Tibial nerve (tissue), 4 donors: ENCODE data around the gene ALKBH7. TPM values are rescaled to one million over a fixed set of nuclear protein-coding genes. Genes with fewer than 3 reads are reported as not detected.

ENCODE experiments used
- DNase-seq, 2 donors: peaks; one replicate each; pipeline ENCODE4 v3.0.0-alpha.2; 2019; ENCODE audit warnings: low spot score in 2 of 2
- H3K27ac ChIP-seq, 4 donors: fragments of 200-600 bp; sonication (generic) in 3 of 4; one replicate each; pipeline ENCODE4 v1.5.1; 2017 to 2019; ENCODE audit warnings: mild to moderate bottlenecking in 1 of 4
- H3K27me3 ChIP-seq, 2 donors: fragments of 200-600 bp; sonication (generic) in 1 of 2; one replicate each; pipeline versions ENCODE4 v1.5.1 to v1.6.0; 2017 to 2019
- H3K36me3 ChIP-seq, 3 donors: fragments of 200-600 bp; sonication (generic); one replicate each; pipeline ENCODE4 v1.5.1; 2018 to 2019
- H3K4me1 ChIP-seq, 4 donors: fragments of 200-600 bp; sonication (generic) in 3 of 4; one replicate each; pipeline ENCODE4 v1.5.1; 2017 to 2019
- H3K4me3 ChIP-seq, 4 donors: fragments of 200-600 bp; sonication (generic) in 3 of 4; one replicate each; pipeline ENCODE4 v1.5.1; 2017 to 2019; ENCODE audit warnings: mild to moderate bottlenecking in 1 of 4, moderate library complexity in 1 of 4
- H3K9me3 ChIP-seq, 4 donors: fragments of 200-600 bp; sonication (generic) in 3 of 4; one replicate each; pipeline ENCODE4 v1.5.1; 2017 to 2019
- CTCF ChIP-seq, 5 experiments: fragments of 200-600 bp in 3 of 5; fragments of 450-650 bp in 2 of 5; sonication (generic) in 3 of 5; IDR thresholded peaks; one replicate each; pipeline ENCODE4 v1.5.1; 2016 to 2019; ENCODE audit warnings: antibody characterized with exemption in 5 of 5, mild to moderate bottlenecking in 3 of 5, moderate library complexity in 2 of 5
- EP300 ChIP-seq, 2 donors: sonication (generic); formaldehyde crosslinking; IDR thresholded peaks; one replicate each; pipeline ENCODE4 v1.6.1; 2017; ENCODE audit warnings: antibody characterized with exemption in 2 of 2, mild to moderate bottlenecking in 1 of 2
- POLR2A ChIP-seq, 2 donors: fragments of 450-650 bp; IDR thresholded peaks; one replicate each; pipeline ENCODE4 v1.6.1; 2017; ENCODE audit warnings: antibody characterized with exemption in 2 of 2, mild to moderate bottlenecking in 2 of 2, moderate library complexity in 2 of 2
- WGBS, 2 donors: methylation state at CpG; one replicate each; pipeline ENCODE4 v1.1.5; 2018; 5-methylcytosine and 5-hydroxymethylcytosine counted together
- total RNA-seq, 4 donors: library from RNA; depleted of rRNA; stranded (reverse); fragments of >200 nt; gene quantifications; one replicate each; pipeline ENCODE4 v1.1.0, GENCODE V29; 2016

ALKBH7 gene
- total RNA-seq, 4 donors from 2014 or later = 54.0 to 77.6 (median 70.4) TPM

- Histone ChIP-seq H3K27ac (peak overlapping the region; percentile 98 to 99 (median 99)), H3K9me3 (no peaks in the 10 kb centered on the region), H3K27me3 (no peaks in the 10 kb centered on the region), H3K4me1 (peaks cover 0 to 51% (median 15%) of the 10 kb centered on the region in 4 donors), H3K36me3 (peaks cover 0 to 38% (median 0%) of the 10 kb centered on the region in 3 donors), H3K4me3 (peak overlapping the region; percentile 68 to 95 (median 92))
- TF ChIP-seq CTCF (IDR thresholded peaks at IDR 0.05) = no peak
- no peak for TF ChIP-seq EP300 (IDR thresholded peaks at IDR 0.05)
- no peak for TF ChIP-seq POLR2A (IDR thresholded peaks at IDR 0.05)
- peak; percentile 98 to 99 for DNase-seq
- 1 to 2% methylated on average over 20 to 22 of the region's 53 CpGs for WGBS, 2 donors
These were observed 660 bp downstream of the ALKBH7 start for GRCh38 chr19:6373096-6373812.

- H3K36me3 ChIP-seq = peaks cover 0 to 38% (median 0%) of the 10 kb centered on the region in 3 donors
- H3K27ac ChIP-seq = peak overlapping the region; percentile 84 to 99 (median 98)
- peak overlapping the region; percentile 33 to 95 (median 92) for H3K4me3 ChIP-seq
- no peak for DNase-seq
- no peaks in the 10 kb centered on the region for H3K9me3 ChIP-seq
- H3K27me3 ChIP-seq = no peaks in the 10 kb centered on the region
- TF ChIP-seq CTCF (IDR thresholded peaks at IDR 0.05) (no peak), POLR2A (IDR thresholded peaks at IDR 0.05) (no peak), EP300 (IDR thresholded peaks at IDR 0.05) (no peak)
- H3K4me1 ChIP-seq = peaks cover 0 to 53% (median 15%) of the 10 kb centered on the region in 4 donors
- 12 to 15% methylated on average over 5 of the region's 5 CpGs for WGBS, 2 donors
These were observed 1.2 kb downstream of the ALKBH7 start for GRCh38 chr19:6373813-6374108.

GRCh38 chr19:6374161-6374709 lies 1.6 kb downstream of the ALKBH7 start:
- Histone ChIP-seq H3K36me3 (peaks cover 0 to 38% (median 0%) of the 10 kb centered on the region in 3 donors), H3K27ac (peak overlapping the region; percentile 84 to 99 (median 98)), H3K4me3 (peak overlapping the region in 2 of 4 donors; percentile 94 to 95), H3K27me3 (no peaks in the 10 kb centered on the region), H3K4me1 (peaks cover 0 to 53% (median 15%) of the 10 kb centered on the region in 4 donors), H3K9me3 (no peaks in the 10 kb centered on the region)
- no peak for TF ChIP-seq CTCF (IDR thresholded peaks at IDR 0.05)
- no peak for TF ChIP-seq EP300 (IDR thresholded peaks at IDR 0.05)
- 47% methylated on average over 26 to 29 of the region's 29 CpGs for WGBS, 2 donors
- no peak for DNase-seq

GRCh38 chr19:6374711-6375410 lies 2.3 kb downstream of the ALKBH7 start:
- H3K9me3 ChIP-seq = peaks cover 0 to 3% (median 0%) of the 10 kb centered on the region in 4 donors
- no peak overlapping the region for H3K4me3 ChIP-seq
- H3K4me1 ChIP-seq = peaks cover 0 to 53% (median 15%) of the 10 kb centered on the region in 4 donors
- no peak for TF ChIP-seq EP300 (IDR thresholded peaks at IDR 0.05)
- H3K36me3 ChIP-seq = peaks cover 0 to 40% (median 0%) of the 10 kb centered on the region in 3 donors
- WGBS, 2 donors = 79 to 83% methylated on average over 11 to 23 of the region's 29 CpGs
- no peaks in the 10 kb centered on the region for H3K27me3 ChIP-seq
- peak overlapping the region in 3 of 4 donors; percentile 84 to 99 (median 98) for H3K27ac ChIP-seq
- DNase-seq = no peak

- no peak for DNase-seq
- Histone ChIP-seq H3K27me3 (no peaks in the 10 kb centered on the region), H3K4me3 (no peak within 1 kb of the TSS), H3K4me1 (peaks cover 0 to 53% (median 15%) of the 10 kb centered on the region in 4 donors), H3K27ac (peak within 1 kb of the TSS in 2 of 4 donors; percentile 60 to 99), H3K9me3 (peaks cover 0 to 10% (median 0%) of the 10 kb centered on the region in 4 donors), H3K36me3 (peaks cover 0 to 47% (median 4%) of the 10 kb centered on the region in 3 donors)
- TF ChIP-seq POLR2A (IDR thresholded peaks at IDR 0.05) (no peak), EP300 (IDR thresholded peaks at IDR 0.05) (no peak), CTCF (IDR thresholded peaks at IDR 0.05) (no peak)
- WGBS, 2 donors = 71 to 78% methylated on average over 23 to 24 of the region's 25 CpGs
These were observed 2.9 kb downstream of the ALKBH7 start, which contains the start of gene PSPN for GRCh38 chr19:6375411-6376010. TSS of gene PSPN (minus strand) at chr19:6375933. CDS start at chr19:6375849, 84 bp downstream.
